Heart left ventricle (tissue), 16 donors: Measurements from ENCODE around the gene NUP214. TPM values are rescaled to one million over a fixed set of nuclear protein-coding genes. Genes with fewer than 3 reads are reported as not detected.

Source experiments
- ATAC-seq, 4 donors: fragments of 200-7000 bp; cut with Tn5 transposase; one replicate each; pipeline ENCODE4 v1.9.1; 2020 to 2022; ENCODE audit warnings: moderate library complexity in 4 of 4, mild to moderate bottlenecking in 3 of 4, moderate number of reproducible peaks in 1 of 4
- DNase-seq, 5 donors: peaks; one replicate each; pipeline ENCODE4 v3.0.0-alpha.2; 2020
- H3K27ac ChIP-seq, 12 donors: fragments of 200-600 bp; sonication (generic) in 4 of 12; one replicate each; pipeline versions ENCODE4 v1.5.0 to v1.8.0; 2016 to 2022; ENCODE audit warnings: mild to moderate bottlenecking in 2 of 12
- H3K27me3 ChIP-seq, 9 donors: fragments of 200-600 bp; sonication (generic) in 2 of 9; one replicate each; pipeline versions ENCODE4 v1.5.1 to v1.8.0; 2016 to 2022; ENCODE audit warnings: mild to moderate bottlenecking in 3 of 9
- H3K36me3 ChIP-seq, 9 donors: fragments of 200-600 bp; sonication (generic) in 2 of 9; one replicate each; pipeline versions ENCODE4 v1.5.0 to v1.8.0; 2018 to 2022; ENCODE audit warnings: mild to moderate bottlenecking in 2 of 9
- H3K4me1 ChIP-seq, 12 donors: fragments of 200-600 bp; sonication (generic) in 4 of 12; one replicate each; pipeline versions ENCODE4 v1.5.0 to v1.8.0; 2016 to 2022; ENCODE audit warnings: mild to moderate bottlenecking in 3 of 12
- H3K4me3 ChIP-seq, 12 donors: fragments of 200-600 bp; sonication (generic) in 4 of 12; one replicate each; pipeline versions ENCODE4 v1.5.0 to v1.8.0; 2017 to 2022; ENCODE audit warnings: mild to moderate bottlenecking in 9 of 12, moderate library complexity in 4 of 12
- H3K9me3 ChIP-seq, 12 donors: fragments of 200-600 bp; sonication (generic) in 4 of 12; one replicate each; pipeline versions ENCODE4 v1.5.0 to v1.8.0; 2016 to 2022; ENCODE audit warnings: mild to moderate bottlenecking in 1 of 12
- CTCF ChIP-seq, 12 donors: fragments of 200-600 bp; sonication (generic) in 4 of 12; IDR thresholded peaks; one replicate each; pipeline versions ENCODE4 v1.5.0 to v1.8.0; 2018 to 2022; ENCODE audit warnings: antibody characterized with exemption in 12 of 12, mild to moderate bottlenecking in 5 of 12
- POLR2A ChIP-seq, 2 donors: fragments of 450-650 bp; IDR thresholded peaks; one replicate each; pipeline ENCODE4 v1.6.1; 2017; ENCODE audit warnings: antibody characterized with exemption in 2 of 2, mild to moderate bottlenecking in 2 of 2, moderate library complexity in 2 of 2
- WGBS, 4 donors: extraction: QIAGEN DNeasy Blood & Tissue Kit in 2 of 4; methylation state at CpG; one replicate each; pipeline versions ENCODE4 v1.1.5 to v1.1.7; 2013 to 2018; 5-methylcytosine and 5-hydroxymethylcytosine counted together
- intact Hi-C, 10 donors: fragments of 100-400 bp; cut with DNase I; formaldehyde crosslinking; loops; one replicate each; pipeline versions ENCODE4 v1.11.1 to v1.14.2; 2022
- polyA plus RNA-seq, 2 donors: library from polyadenylated mRNA; stranded (reverse); fragments of 200-250 nt; gene quantifications; one replicate each; pipeline ENCODE4 v1.2.3, GENCODE V29; 2013
- total RNA-seq, 9 donors: library from RNA; depleted of rRNA in 2 of 9; stranded (reverse); fragments of >200 nt in 2 of 9; fragmentation: NEBNext Ultra II Directional in 3 of 9; extraction: Animal tissue kit (Norgen Biotek cat#: 25700) in 3 of 9; gene quantifications; one replicate each; pipeline versions ENCODE4 v1.1.0 to v1.2.4, GENCODE V29; 2016 to 2023
- donor health status: ischemic (EF 13 %, LVEDD 7.1; RV severe dilation, severe dysfunction).
- donor health status: healthy with polysubstance abuse.
- donor health status: DM: no; HTN: yes; CAD: no.
- donor health status: DM: no; HTN: no; CAD: no.
- donor health status: ischemic (EF 25% LVEDD 6.9; RV normal size, moderate dysfunction).
- donor health status: ischemic (EF 25% LVEDD 5.7; RV mildly dilated, moderate dysfunction).
- donor health status: healthy.
- donor health status: DM: yes; HTN: yes; CAD: no.
- donor health status: ischemic (EF 35%, LVEDD 5.7; RV mildly dilated, moderate dysfunction).
- donor health status: nonischemic (EF 11% LVEDD 7.7; RV severe dilation, severe dysfunction).
- donor health status: DM: yes; HTN: yes; CAD: no.
- donor health status: PGD.
- donor health status: ischemic (EF 29% LVEDD 5.4; RV normal size, mild dysfunction).
- donor health status: nonischemic (EF 23%, LVEDD 6.1; RV moderate dilation, normal function).

Gene NUP214
- total and polyA plus RNA-seq, 11 donors: 13.7 to 45.1 (median 23.6) TPM

- 95 to 97% (median 96%) methylated on average over 3 of the region's 3 CpGs for WGBS, 4 donors
- intact Hi-C loops: no loop called here
- Histone ChIP-seq H3K27me3 (no peaks in the 10 kb centered on the region), H3K4me3 (no peak overlapping the region), H3K9me3 (no peaks in the 10 kb centered on the region), H3K36me3 (peaks cover 2 to 98% (median 87%) of the 10 kb centered on the region in 9 donors), H3K4me1 (no peaks in the 10 kb centered on the region), H3K27ac (no peak overlapping the region)
- no peak for ATAC-seq
- DNase-seq: no peak
- TF ChIP-seq CTCF (IDR thresholded peaks at IDR 0.05): no peak
- TF ChIP-seq POLR2A (IDR thresholded peaks at IDR 0.05): no peak
Measured at GRCh38 chr9:131191857-131192256, 66.5 kb downstream of the NUP214 start.

GRCh38 chr9:131193051-131193450 lies 67.7 kb downstream of the NUP214 start:
- Histone ChIP-seq H3K4me1 (no peaks in the 10 kb centered on the region), H3K36me3 (peaks cover 4 to 98% (median 87%) of the 10 kb centered on the region in 9 donors), H3K4me3 (no peak overlapping the region), H3K9me3 (no peaks in the 10 kb centered on the region), H3K27me3 (no peaks in the 10 kb centered on the region), H3K27ac (no peak overlapping the region)
- 96 to 99% (median 97%) methylated on average over 2 of the region's 2 CpGs for WGBS, 4 donors
- ATAC-seq: no peak
- TF ChIP-seq POLR2A (IDR thresholded peaks at IDR 0.05): no peak
- no peak for TF ChIP-seq CTCF (IDR thresholded peaks at IDR 0.05)
- no peak for DNase-seq
- intact Hi-C loops: no loop called here

- 83 to 92% (median 90%) methylated on average over 3 of the region's 3 CpGs for WGBS, 4 donors
- H3K27me3 ChIP-seq: no peaks in the 10 kb centered on the region
- no peak overlapping the region for H3K27ac ChIP-seq
- ATAC-seq: no peak
- peaks cover 2 to 98% (median 86%) of the 10 kb centered on the region in 9 donors for H3K36me3 ChIP-seq
- no peak for DNase-seq
- intact Hi-C loops: no loop called here
- no peaks in the 10 kb centered on the region for H3K9me3 ChIP-seq
- H3K4me3 ChIP-seq: no peak overlapping the region
- H3K4me1 ChIP-seq: no peaks in the 10 kb centered on the region
- TF ChIP-seq POLR2A (IDR thresholded peaks at IDR 0.05) (no peak), CTCF (IDR thresholded peaks at IDR 0.05) (no peak)
Measured at GRCh38 chr9:131194762-131195161, 69.4 kb downstream of the NUP214 start.

- Histone ChIP-seq H3K27ac (no peak overlapping the region), H3K27me3 (no peaks in the 10 kb centered on the region), H3K9me3 (no peaks in the 10 kb centered on the region), H3K4me1 (no peaks in the 10 kb centered on the region), H3K4me3 (no peak overlapping the region), H3K36me3 (peaks cover 2 to 98% (median 85%) of the 10 kb centered on the region in 9 donors)
- TF ChIP-seq CTCF (IDR thresholded peaks at IDR 0.05): no peak
- no peak for TF ChIP-seq POLR2A (IDR thresholded peaks at IDR 0.05)
- 79 to 88% (median 81%) methylated on average over 11 of the region's 11 CpGs for WGBS, 4 donors
- intact Hi-C loops: no loop called here
- DNase-seq (no peak), ATAC-seq (no peak)
Measured at GRCh38 chr9:131197160-131197911, 72.0 kb downstream of the NUP214 start.
